Measurements from ENCODE around the gene PRDX6. TPM values are rescaled to one million over a fixed set of nuclear protein-coding genes. Genes with fewer than 3 reads are reported as not detected.
A peak's percentile ranks its signal among the peaks of the same experiment; 100 is the strongest.

PRDX6 gene
- total RNA-seq, 1 experiment from 2014 or later, result 502 TPM

- intact Hi-C loops (cut with micrococcal nuclease), result no loop called here
- no peak overlapping the region for H3K4me3 Mint-ChIP-seq (ENCODE audit: unreplicated experiment)
- no TSS peak for BruUV-seq (replicated peaks)
- no peaks in the 10 kb centered on the region for H3K36me3 Mint-ChIP-seq (ENCODE audit: insufficient read depth, unreplicated experiment)
- CTCF ChIA-PET, result interaction anchor here (0.6 to 1.4 kb wide), 8 partner anchors 24 to 788 kb away, joined by 3 to 5 read pairs (median 4); partner anchors contain the start of gene KLHL20
- no peak overlapping the region for H3K27ac Mint-ChIP-seq (ENCODE audit: low read depth, unreplicated experiment)
- H3K27me3 Mint-ChIP-seq (ENCODE audit: insufficient read depth, unreplicated experiment), result no peaks in the 10 kb centered on the region
- H3K9me3 Mint-ChIP-seq (ENCODE audit: unreplicated experiment), result no peaks in the 10 kb centered on the region
- H3K4me1 Mint-ChIP-seq (ENCODE audit: insufficient read depth, unreplicated experiment), result peaks cover 27% of the 10 kb centered on the region
- TF ChIP-seq CTCF (IDR thresholded peaks at IDR 0.05; ENCODE audit: unreplicated experiment), result no peak
- POLR2A ChIA-PET, result interaction anchor here (0.7 to 4.2 kb wide), 8 partner anchors 21 to 1789 kb away, joined by 3 to 25 read pairs (median 4); partner anchors contain the start of genes KLHL20, PRDX6 and VAMP4
- no peak for DNase-seq (ENCODE audit: unreplicated experiment)
These were observed 53.9 kb downstream of the PRDX6 start for GRCh38 chr1:173530795-173531693.

GRCh38 chr1:173532237-173532636, 55.1 kb downstream of the PRDX6 start:
- no TSS peak for BruUV-seq (replicated peaks)
- Mint-ChIP-seq H3K27ac (ENCODE audit: low read depth, unreplicated experiment) (no peak overlapping the region), H3K4me1 (ENCODE audit: insufficient read depth, unreplicated experiment) (peaks cover 15% of the 10 kb centered on the region), H3K4me3 (ENCODE audit: unreplicated experiment) (no peak overlapping the region), H3K36me3 (ENCODE audit: insufficient read depth, unreplicated experiment) (no peaks in the 10 kb centered on the region), H3K27me3 (ENCODE audit: insufficient read depth, unreplicated experiment) (no peaks in the 10 kb centered on the region), H3K9me3 (ENCODE audit: unreplicated experiment) (no peaks in the 10 kb centered on the region)
- CTCF ChIA-PET, result interaction anchor here (0.9 kb wide), 1 partner anchor 101 kb away, joined by 3 read pairs; no protein-coding TSS in a partner anchor
- POLR2A ChIA-PET, result interaction anchor here (0.7 to 4.2 kb wide), 5 partner anchors 17 to 183 kb away, joined by 3 to 25 read pairs (median 7); partner anchors contain the start of genes KLHL20 and PRDX6
- no peak for TF ChIP-seq CTCF (IDR thresholded peaks at IDR 0.05; ENCODE audit: unreplicated experiment)
- peak; percentile 9 for DNase-seq (ENCODE audit: unreplicated experiment)
- intact Hi-C loops (cut with micrococcal nuclease), result no loop called here

GRCh38 chr1:173536223-173536622, 59.1 kb downstream of the PRDX6 start:
- H3K36me3 Mint-ChIP-seq (ENCODE audit: insufficient read depth, unreplicated experiment), result no peaks in the 10 kb centered on the region
- H3K4me1 Mint-ChIP-seq (ENCODE audit: insufficient read depth, unreplicated experiment), result no peaks in the 10 kb centered on the region
- no TSS peak for BruUV-seq (replicated peaks)
- ChIA-PET CTCF (interaction anchor here (0.6 to 1.2 kb wide), 4 partner anchors 30 to 116 kb away, joined by 3 to 5 read pairs (median 3); no protein-coding TSS in a partner anchor), POLR2A (interaction anchor here (1.2 to 2.9 kb wide), 3 partner anchors 15 to 179 kb away, joined by 3 to 15 read pairs (median 3); partner anchors contain the start of gene KLHL20)
- no peak overlapping the region for H3K27ac Mint-ChIP-seq (ENCODE audit: low read depth, unreplicated experiment)
- H3K4me3 Mint-ChIP-seq (ENCODE audit: unreplicated experiment), result no peak overlapping the region
- no peak for DNase-seq (ENCODE audit: unreplicated experiment)
- H3K27me3 Mint-ChIP-seq (ENCODE audit: insufficient read depth, unreplicated experiment), result no peaks in the 10 kb centered on the region
- H3K9me3 Mint-ChIP-seq (ENCODE audit: unreplicated experiment), result no peaks in the 10 kb centered on the region
- no peak for TF ChIP-seq CTCF (IDR thresholded peaks at IDR 0.05; ENCODE audit: unreplicated experiment)
- intact Hi-C loops (cut with micrococcal nuclease), result no loop called here

Other genes with a start within 250 kb of the PRDX6 start
- gene SLC9C2, start 125.7 kb downstream of the PRDX6 start, total RNA-seq (2022), result not detected in 2 replicates
- not detected in 2 replicates for gene TEX50, start 158.0 kb downstream of the PRDX6 start, total RNA-seq (2022)
- 0.42 TPM in 1 of 2 replicates, not detected in the other for gene ANKRD45, start 192.5 kb downstream of the PRDX6 start, total RNA-seq (2022)
- 36.7 and 44.3 TPM in 2 replicates for gene KLHL20, start 237.6 kb downstream of the PRDX6 start, total RNA-seq (2022)